Myocyte (in vitro differentiated cells): ENCODE data around the gene MTA1. TPM values are rescaled to one million over a fixed set of nuclear protein-coding genes. Genes with fewer than 3 reads are reported as not detected.
A peak's percentile ranks its signal among the peaks of the same experiment; 100 is the strongest.

Experiments
- DNase-seq: peaks from one replicate; pipeline ENCODE4 v3.0.0-alpha.2; 2012; ENCODE audit warnings: low read depth
- total RNA-seq: library from RNA; depleted of rRNA; stranded (reverse); fragments of >200 nt; gene quantifications from 2 replicates; pipeline ENCODE4 v1.2.3, GENCODE V29; 2014

The MTA1 gene
- total RNA-seq, 1 donor from 2014 or later = 44.0 TPM

DNA sequence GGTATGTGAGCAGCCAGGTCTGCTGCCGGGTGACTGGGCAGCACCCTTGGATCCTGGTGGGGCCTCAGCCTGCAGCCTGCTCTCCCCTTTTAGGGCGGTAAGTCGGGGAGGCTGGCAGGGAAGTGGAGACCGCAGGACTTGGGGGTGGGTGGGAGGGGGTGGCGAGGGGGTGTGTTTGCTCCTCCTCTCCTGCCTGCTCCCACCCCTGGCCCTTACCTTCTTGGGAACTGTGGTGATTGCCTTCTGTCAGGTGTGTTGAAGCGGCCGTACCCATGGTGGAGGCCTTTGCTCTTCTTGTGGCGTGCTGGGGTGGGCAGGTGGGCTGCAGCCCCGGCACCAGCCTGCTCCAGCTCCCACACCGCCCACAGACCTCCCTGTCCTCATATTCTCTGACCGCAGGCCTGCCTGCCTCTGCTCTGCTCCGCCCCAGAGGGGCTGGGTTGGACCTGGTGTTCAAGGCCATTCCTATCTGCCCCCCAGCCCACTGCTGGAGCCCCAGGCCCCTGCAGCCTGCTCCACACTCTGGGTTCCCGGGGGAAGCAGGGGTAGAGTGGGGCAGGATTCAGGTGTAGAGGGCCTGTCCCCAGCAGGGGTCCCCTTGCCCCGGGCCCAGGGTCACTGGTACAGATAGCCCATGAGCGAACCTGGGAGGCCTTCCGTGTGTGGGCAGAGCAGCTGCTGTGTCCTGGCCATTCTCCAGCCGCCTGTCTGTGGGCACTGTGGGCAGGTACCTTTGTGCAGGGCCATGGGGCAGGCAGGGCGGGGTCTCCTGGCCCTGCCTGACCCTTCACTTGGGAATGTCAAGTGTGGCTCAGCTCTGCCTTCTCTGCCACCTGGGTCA, 76.6 kb downstream of the MTA1 start:
- peak; percentile 54 for DNase-seq

DNA sequence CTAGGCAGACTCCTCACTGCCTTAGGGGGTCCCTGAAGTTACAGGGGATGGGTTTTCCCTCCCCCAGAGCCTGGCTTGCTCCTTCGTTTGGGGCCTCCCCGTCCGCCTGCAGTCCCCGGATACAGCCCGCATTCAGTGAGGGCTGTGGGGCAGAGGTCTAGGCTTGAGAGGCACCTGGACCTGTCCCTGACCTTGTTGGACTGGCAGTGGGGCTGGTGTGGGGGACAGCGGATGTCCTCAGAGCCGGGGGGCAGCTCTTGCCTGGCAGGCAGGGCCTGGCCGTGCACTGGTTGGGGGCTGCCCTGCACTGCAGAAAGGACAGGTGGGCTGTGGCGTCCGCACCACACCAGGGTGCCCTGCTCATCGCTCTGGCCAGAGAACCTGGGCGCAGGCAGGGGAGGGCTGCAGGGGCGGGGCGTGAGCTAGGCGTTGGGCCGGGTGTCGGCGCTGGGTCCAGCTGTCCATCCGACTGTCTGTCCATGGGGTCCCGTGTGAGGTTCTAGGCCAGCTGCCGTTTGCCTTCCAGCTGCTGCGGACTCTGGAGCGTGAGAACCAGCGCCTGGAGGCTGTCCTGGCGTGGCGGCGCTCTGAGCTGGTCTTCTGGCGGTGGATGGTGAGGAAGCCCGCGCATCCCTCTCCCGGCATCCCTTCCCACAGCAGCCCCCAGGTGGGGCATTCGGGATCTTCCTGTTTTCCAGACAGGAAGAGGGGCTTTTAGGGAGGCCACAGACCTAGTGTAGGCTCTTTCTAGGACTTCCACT, 77.4 kb downstream of the MTA1 start:
- no peak for DNase-seq

DNA sequence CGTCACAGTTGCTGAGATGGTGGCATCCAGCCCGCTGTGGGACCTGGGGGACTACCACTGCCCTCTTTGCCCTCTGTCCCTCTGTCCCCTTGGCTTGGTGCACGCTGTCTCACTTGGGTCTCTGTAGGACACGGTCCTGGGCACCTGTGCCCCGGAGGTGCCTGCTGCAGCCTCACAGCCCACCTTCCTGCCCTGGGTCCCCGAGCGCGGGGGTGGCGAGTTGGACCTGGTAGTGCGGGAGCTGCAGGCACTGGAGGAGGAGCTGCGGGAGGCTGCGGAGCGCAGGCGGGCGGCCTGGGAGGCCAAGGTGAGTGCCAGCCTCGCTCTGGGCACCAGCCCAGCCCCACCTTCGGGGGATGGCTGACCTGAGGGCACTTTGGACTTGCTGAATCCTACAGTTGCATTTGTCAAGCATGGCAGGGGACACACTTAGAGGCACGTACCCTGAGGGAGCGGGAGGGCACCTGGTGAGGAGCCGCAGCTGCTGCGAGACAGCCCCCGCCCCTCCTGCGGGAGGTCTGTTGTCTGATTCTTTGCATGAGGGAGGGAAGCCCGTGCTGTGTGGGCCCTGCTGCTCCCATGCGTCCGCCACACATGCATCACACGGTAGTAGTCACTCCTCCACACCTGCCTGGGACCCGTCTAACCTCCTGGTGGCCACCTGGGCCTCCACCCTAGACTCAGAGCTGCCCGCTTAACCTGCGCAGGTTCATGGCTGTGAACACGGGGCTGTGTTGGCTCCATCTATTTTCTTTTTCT, 78.2 kb downstream of the MTA1 start:
- no peak for DNase-seq

DNA sequence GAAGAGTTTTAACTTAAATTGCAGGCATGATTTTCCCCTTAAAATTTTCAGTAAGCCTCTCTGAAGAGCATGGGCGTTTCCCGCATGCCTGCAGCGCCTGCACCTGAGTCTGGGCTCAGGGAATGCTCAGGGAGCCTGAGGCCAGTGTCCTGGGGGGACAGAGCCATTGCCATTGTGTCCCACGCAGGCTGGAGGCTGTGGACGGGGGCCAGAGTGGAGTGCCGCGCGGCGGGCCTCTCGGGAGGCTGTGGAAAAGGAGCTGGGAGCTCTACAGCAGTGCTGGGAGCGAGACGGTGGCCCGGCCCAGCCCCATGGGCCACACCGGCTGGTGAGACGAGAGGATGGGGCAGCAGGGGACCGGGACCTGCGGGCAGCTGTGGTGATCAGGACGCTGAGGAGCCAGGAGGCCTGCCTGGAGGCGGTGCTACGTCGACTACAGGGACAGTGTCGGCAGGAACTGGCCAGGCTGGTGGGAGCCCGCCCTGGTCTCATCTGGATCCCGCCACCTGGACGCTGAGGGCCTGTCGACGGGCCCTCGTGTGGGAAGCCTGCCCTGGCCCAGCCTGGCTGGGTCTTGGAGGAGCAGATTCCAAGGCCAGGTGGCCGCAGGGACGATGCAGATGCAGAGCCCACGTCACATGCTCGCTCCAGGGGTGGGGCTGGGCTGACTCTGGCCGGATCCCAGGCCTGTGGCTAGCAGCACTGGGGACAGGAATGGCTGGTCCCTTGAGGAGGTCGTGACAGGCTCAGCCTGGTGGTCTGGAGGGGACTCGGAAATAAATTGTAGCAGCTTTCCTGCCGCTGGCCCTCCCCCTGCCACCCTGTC, 79.0 kb downstream of the MTA1 start:
- no peak for DNase-seq

DNA sequence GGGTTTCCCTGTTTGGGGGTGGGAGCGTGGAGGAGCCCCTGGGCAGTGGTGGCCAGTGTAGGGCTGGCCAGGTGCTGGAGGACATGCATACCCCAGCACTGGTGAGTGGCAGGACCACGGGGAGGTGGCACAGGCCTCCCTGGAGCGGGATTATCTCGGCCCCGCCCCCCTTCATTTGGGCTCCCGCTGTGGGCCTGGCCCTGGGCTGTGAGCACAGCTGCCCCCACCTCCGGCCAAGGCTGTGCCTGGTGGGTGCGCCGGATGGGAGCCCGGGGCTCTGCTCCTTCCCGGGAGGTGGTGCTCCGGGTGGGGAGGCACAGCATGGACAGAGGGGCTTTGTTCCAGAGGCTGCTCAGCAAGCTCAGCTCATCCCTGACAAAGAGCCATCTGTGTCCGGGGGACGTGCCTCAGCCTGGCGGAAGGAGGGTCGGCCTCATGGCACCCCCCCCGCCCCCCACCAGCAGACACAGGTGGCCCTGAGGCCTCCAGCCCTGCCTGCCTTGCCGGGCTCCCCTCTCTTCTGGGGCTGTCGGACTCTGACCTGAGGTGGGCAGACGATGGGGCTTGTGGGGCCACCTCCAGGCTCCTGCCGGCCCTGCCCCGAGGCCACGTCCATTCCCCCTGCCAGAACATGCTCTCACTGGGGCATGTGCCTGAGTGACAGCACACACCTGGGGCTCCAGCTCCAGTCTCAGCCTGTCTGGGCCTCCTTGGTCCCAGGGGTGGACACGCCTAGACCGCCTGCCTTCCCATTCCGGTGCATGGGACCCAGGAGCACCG, 79.8 kb downstream of the MTA1 start:
- no peak for DNase-seq

DNA sequence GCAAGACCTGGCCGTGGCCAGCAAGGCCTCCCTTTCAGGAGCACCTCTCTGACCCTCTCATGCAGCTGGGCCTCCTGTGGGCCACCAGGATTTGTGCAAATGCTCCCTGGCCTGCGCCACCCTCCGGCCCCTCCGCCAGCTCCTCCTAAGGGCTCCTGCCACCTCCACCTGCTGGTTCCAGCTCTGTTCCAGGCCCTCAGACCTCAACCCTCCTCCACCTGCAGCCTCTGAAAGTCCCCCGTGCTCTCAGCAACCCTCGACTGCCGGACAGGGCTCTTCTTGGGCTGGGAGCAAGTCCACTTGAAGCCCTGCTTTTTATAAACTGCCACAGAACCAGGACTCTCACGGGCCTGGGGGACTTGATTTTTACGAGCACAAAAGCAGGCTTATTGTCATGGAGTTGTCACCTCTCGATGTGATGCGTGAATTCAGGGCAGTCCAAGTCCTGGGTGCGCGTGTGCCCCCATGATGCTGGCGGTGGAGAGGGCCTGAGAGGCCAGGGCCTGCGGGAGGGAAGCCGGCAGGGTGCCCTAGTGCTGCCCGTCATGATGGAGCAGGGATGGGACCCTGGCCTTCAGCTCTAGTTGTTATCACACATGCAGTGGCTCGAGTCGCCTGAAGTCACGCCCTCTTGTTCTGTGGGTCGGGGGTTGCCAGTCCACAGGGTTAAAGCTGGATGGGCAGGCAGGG, 80.6 kb downstream of the MTA1 start:
- DNase-seq = no peak

DNA sequence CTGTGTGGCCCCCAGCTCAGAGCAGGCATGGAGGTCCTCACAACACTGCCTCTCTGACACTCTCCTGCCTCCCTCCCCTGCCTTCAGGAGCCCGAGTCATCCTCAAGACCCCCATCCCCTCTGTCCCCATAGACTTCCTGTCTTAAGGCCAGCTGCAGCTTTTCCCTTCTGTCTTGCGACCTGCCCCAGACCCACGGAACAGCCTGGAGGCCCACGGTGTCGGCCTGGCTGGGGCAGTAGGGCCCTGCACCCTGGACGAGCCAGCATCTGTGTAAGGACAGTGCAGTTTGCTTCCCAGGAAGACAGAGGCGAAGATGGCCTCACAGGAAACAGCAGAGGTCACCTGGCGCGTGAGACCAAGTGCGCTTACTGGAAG, 81.1 kb downstream of the MTA1 start:
- DNase-seq = no peak

DNA sequence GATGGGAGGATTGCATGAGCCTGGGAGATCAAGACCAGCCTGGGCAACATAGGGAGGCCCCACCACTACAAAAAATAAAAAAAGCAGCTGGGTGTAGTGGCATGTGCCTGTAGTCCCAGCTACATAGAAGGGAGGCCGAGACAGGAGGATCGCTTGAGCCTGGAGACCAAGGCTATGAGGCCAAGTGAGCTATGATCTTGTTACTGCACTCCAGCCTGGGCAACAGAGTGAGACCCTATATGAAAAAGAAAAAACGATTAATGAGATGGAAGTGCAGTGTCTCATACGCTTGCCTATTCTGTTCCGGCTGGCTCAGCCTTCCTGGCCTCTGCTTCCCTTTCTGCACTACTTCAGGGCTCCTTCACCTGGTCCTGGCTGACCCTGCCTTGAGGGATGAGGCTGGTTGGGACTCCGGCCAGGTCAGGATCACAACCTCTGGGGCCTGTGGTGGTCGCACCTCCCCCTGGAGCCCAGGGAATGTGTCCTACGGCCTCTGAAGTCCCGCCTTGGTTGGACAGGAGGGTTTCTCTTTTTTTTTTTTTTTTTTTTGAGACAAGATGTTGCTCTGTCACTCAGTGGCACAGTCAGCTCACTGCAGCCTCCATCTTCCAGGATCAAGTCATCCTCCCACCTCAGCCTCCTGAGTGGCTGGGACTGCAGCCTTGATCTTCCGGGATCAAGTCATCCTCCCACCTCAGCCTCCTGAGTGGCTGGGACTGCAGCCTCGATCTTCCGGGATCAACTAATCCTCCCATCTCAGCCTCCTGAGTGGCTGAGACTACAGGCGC, 82.1 kb downstream of the MTA1 start:
- DNase-seq = no peak

DNA sequence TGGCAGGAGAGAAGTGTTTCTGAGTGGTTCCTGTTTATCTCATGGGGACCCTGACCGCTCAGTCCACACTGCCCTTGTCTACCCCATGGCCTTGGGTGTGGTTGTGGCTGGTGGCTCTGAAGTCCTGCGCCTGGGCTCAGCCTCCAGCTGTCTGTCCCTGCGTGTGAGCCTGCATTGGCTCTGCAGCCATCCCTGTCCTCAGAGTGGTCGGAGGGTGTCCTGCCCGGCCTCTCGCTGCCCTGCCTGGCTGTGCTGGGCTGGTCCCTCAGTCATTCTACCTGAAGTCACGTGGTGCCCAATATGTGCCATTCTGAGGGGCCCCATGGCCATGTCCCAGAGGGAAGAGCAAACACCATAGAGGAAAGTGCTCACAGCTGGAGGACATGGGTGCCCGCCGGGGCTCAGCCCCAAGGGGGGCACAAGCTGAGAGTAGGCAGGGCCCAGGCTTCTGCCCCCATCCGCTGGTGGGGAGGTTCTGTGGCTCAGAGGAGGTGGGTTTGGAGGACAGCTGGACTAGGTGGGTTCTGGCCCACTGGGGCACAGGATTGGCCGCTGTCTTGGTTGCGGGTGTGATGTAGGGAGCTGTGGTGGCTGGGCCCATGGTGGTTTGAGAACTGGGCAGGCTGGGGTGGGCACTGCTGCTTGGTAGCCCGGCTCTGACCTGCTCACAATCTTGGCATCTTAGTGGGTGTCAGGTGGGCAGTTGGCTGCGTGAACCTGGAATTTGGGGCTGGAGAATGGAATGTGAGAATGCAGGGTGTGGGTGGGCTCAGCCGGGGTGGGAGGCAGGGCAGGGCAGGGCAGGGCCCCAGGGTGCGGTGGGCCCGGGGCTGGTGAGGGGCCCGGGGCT, 83.0 kb downstream of the MTA1 start:
- no peak for DNase-seq

DNA sequence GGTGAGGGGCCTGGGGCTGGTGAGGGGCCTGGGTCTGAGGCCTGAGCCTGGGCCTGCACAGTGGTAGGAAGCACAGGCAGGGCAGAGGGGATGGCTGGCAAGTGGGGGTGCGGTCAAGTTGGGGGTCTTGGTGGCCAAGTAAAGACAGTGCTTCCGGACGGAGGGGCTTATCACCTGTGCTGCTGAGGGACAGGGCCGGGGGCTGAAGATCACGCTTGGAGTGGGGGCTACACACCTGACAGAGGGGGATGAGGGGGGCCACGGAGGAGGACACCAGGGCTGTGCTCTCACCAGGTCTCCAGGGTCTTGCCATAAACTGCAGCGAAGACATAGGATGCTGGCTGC, 83.6 kb downstream of the MTA1 start:
- no peak for DNase-seq

DNA sequence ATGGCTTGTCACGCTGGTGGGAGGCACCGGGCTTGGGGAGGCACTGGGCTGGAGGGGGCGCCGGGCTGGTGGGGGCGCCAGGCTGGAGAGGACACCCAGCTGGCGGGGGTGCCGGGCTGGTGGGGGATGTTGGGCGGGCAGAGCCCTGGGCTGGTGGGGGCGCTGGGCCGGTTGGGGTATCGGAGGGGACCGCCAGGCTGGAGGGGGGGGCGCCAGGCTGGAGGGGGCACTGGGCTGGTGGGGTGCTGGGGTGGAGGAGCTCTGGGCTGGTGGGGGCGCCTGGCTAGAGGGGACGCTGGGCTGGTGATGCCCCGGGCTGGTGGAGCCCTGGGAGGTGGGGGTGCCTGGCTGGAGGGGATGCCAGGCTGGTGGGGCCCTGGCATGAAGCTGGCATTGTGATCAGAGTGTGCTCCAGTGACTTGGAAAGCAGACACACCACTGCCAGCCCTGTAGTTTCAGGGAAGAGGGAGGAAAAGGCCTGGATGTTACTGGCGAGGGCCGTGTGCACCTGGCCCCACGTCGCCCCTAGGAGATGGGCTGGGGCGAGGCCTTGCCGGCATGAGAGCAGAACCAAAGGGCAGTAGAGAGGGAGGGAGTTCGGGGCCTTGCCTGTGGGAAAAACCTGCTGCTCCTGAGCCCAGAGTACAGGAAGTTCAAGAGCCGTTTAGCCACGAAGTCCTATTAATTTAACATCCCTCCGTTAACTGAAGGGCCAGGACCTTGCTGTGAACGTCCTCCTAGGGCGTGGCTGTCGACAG, 84.5 kb downstream of the MTA1 start:
- no peak for DNase-seq

DNA sequence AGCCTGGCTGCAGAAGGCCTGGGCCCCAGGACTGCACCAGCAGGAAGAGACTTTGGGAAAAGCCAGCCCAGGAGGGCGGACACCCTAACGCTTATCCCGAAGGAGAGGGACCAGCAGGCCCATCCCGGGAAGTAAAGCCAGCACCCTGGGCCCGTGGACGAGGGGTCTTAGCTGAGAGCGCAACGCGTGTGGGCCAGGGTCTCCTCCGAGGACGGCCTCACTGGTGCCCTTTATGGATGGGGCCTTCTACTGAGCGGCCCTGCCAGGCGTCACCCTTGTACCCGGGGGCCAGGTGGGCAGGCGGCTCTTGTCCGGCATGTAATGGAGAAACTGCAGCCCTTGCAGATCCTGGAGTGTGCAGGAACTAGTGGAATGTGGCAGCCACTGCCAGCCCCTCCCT, 85.5 kb downstream of the MTA1 start:
- DNase-seq = no peak

DNA sequence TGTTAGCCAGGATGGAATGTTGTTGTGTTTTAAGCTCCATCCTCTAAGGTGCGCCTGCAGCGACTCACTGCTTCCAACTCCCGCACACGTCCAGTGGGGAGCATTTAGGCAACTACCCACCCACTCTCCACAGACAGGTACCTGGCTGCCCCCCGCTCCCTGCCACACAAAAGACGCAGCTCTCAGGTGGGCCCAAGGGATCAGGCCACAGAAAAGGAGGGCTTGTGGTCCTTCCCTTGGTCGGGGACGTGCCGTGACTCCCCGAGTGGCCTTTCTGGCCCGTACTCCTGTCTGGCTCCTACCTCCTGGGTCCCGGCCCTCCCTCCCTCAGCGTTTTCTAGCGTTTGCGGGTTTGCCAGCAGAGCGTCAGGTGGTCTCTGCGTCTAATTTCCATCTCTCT, 87.6 kb downstream of the MTA1 start:
- no peak for DNase-seq

DNA sequence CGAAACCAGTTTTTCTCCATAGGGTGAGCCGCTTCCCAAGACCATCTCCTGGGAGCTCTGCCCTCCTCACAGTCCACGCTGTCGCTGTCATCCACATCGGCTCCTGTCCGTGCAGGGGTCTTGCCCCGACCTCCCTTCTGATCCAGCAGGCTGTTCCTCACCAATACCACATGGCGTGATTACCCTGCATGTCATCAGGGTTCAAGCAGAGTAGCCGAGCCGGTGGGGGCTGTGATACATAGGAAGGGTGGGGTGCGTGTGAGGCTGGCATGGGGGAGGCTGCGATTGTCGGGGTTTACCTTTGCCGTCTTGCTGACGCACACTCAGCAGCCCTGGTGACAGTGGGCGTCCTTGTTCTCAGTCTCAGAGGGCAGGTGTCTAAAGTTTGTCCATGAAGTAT, 88.4 kb downstream of the MTA1 start:
- no peak for DNase-seq

DNA sequence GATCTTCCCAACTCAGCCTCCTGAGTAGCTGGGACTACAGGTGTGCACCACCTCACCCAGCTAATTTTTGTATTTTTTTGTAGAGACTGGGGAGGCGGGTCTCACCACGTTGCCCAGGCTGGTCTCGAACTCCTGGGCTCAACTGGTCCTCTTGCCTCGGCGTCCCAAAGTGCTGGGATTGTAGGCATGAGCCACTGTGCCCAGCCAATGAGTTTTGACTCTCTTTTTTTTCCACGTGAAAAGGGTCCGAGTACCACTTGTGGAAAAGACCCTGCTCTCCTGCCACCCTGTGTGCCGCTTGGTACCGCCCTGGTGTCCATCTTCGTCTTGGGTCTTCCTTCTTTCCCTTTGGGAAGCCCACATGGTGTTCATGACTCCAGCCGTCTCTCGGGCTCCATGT, 89.0 kb downstream of the MTA1 start:
- no peak for DNase-seq

DNA sequence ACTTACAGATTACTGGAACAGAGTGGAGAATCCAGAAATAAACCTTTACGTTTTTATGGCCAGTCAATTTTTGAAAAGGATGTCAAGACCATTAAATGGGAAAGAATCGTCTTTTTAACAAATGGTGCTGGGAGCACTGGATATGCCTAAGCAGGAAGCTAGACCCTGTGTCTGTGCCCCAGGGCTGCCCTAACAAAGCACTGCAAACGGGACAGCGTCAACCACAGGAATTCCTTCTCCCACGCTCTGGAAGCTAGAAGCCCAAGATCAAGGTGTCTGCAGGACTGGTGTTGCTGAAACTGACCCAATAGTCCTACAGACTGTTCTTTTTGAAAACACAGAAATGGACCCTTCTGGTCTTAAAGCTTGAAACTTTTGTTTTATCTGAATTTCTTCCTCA, 97.5 kb downstream of the MTA1 start:
- no peak for DNase-seq

DNA sequence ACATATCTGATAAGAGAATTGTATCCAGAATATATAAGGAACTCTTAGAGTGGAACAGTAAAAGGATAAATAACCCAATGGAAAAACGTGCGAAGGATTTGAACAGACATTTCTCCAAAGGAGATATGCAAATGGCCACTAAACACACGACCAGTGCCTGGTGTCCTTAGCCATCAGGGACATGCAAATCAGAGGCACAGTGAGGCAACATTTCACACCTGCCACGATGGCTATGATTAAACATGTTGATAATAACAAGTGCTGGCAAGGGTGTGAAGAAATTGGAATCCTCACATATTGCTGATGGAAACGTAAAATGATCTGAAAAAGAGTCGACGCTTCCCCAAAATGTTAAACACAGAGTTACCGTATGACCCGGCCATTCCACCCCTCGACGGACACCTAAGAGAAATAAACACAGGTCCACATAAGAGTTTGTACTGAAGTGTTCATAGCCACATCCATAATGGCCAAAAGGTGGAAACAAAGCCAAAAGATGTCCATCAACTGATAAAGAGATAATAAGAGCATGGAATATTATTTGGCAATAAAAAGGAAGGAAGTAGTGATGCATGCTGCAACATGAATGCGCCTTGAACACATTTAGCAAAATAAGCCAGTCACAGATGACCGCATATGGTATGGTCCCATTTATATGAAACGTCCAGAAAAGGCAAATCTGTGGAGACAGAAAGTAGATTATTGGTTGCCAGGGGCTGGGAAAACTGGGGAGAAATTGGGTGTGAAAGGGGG, 100.5 kb downstream of the MTA1 start:
- no peak for DNase-seq
